Endothelial cell (in vitro differentiated cells): ENCODE measurements around the gene GABRB3. TPM values are rescaled to one million over a fixed set of nuclear protein-coding genes. Genes with fewer than 3 reads are reported as not detected.

Source experiments
- DNase-seq: peaks from one replicate; pipeline ENCODE4 v3.0.0; 2021; ENCODE audit warnings: low spot score
- H3K27ac Mint-ChIP-seq: one replicate; pipeline ENCODE4 v1.8.0; 2021; ENCODE audit warnings: mixed read lengths, inconsistent platforms; ENCODE audit not compliant: unreplicated experiment
- H3K27me3 Mint-ChIP-seq: one replicate; pipeline ENCODE4 v1.8.0; 2021; ENCODE audit warnings: mild to moderate bottlenecking, moderate library complexity, mixed read lengths, inconsistent platforms; ENCODE audit not compliant: unreplicated experiment
- H3K36me3 Mint-ChIP-seq: one replicate; pipeline ENCODE4 v1.8.0; 2021; ENCODE audit warnings: mild to moderate bottlenecking, low read depth, mixed read lengths, inconsistent platforms; ENCODE audit not compliant: unreplicated experiment
- H3K4me1 Mint-ChIP-seq: one replicate; pipeline ENCODE4 v1.8.0; 2021; ENCODE audit warnings: mild to moderate bottlenecking, mixed read lengths, inconsistent platforms; ENCODE audit not compliant: unreplicated experiment
- H3K4me3 Mint-ChIP-seq: one replicate; pipeline ENCODE4 v1.8.0; 2021; ENCODE audit warnings: mild to moderate bottlenecking, mixed read lengths, inconsistent platforms; ENCODE audit not compliant: unreplicated experiment
- H3K9me3 Mint-ChIP-seq: one replicate; pipeline ENCODE4 v1.8.0; 2021; ENCODE audit warnings: mixed read lengths, inconsistent platforms; ENCODE audit not compliant: unreplicated experiment
- CTCF ChIP-seq: fragments of 200-600 bp; sonication (generic); IDR thresholded peaks from one replicate; pipeline ENCODE4 v1.5.0; 2021; ENCODE audit warnings: antibody characterized with exemption; ENCODE audit not compliant: unreplicated experiment
- total RNA-seq: library from RNA; stranded (reverse); fragmentation: NEBNext Ultra II Directional; extraction: Animal tissue kit (Norgen Biotek cat#: 25700); gene quantifications from one replicate; pipeline ENCODE4 v1.2.1, GENCODE V29; 2021; ENCODE audit not compliant: unreplicated experiment

GABRB3 gene
- total RNA-seq, 1 donor from 2014 or later: 4.4 TPM

GRCh38 chr15:26686547-26687187, 86.2 kb downstream of the GABRB3 start:
- Mint-ChIP-seq H3K36me3 (no peaks in the 10 kb centered on the region), H3K27me3 (peaks cover 3% of the 10 kb centered on the region), H3K4me3 (no peak overlapping the region), H3K27ac (no peak overlapping the region), H3K4me1 (no peaks in the 10 kb centered on the region), H3K9me3 (no peaks in the 10 kb centered on the region)
- DNase-seq: no peak
- TF ChIP-seq CTCF: no peak

- Mint-ChIP-seq H3K9me3 (no peaks in the 10 kb centered on the region), H3K27ac (no peak overlapping the region), H3K36me3 (no peaks in the 10 kb centered on the region), H3K27me3 (peaks cover 1% of the 10 kb centered on the region), H3K4me1 (peaks cover 6% of the 10 kb centered on the region), H3K4me3 (no peak overlapping the region)
- DNase-seq: no peak
- no peak for TF ChIP-seq CTCF
These were observed 90.2 kb downstream of the GABRB3 start for GRCh38 chr15:26682598-26683164.

- no peak for TF ChIP-seq CTCF
- peaks cover 6% of the 10 kb centered on the region for H3K4me1 Mint-ChIP-seq
- H3K4me3 Mint-ChIP-seq: no peak overlapping the region
These were observed 92.9 kb downstream of the GABRB3 start for GRCh38 chr15:26679927-26680326.

GRCh38 chr15:26676115-26676514, 96.8 kb downstream of the GABRB3 start:
- H3K9me3 Mint-ChIP-seq: no peaks in the 10 kb centered on the region
- H3K27ac Mint-ChIP-seq: no peak overlapping the region
- peaks cover 3% of the 10 kb centered on the region for H3K27me3 Mint-ChIP-seq
- TF ChIP-seq CTCF: no peak
- no peak for DNase-seq
- no peak overlapping the region for H3K4me3 Mint-ChIP-seq
- H3K36me3 Mint-ChIP-seq: no peaks in the 10 kb centered on the region
- peaks cover 12% of the 10 kb centered on the region for H3K4me1 Mint-ChIP-seq

More at GRCh38 chr15:26679927-26680326, 92.9 kb downstream of the GABRB3 start:
- Mint-ChIP-seq H3K9me3 (no peaks in the 10 kb centered on the region), H3K27me3 (peaks cover 1% of the 10 kb centered on the region), H3K27ac (no peak overlapping the region), H3K36me3 (no peaks in the 10 kb centered on the region)
- no peak for DNase-seq

GRCh38 chr15:26674467-26674866, 98.4 kb downstream of the GABRB3 start:
- H3K36me3 Mint-ChIP-seq: no peaks in the 10 kb centered on the region
- H3K9me3 Mint-ChIP-seq: no peaks in the 10 kb centered on the region
- H3K27ac Mint-ChIP-seq: no peak overlapping the region
- H3K4me3 Mint-ChIP-seq: no peak overlapping the region
- no peak for TF ChIP-seq CTCF
- DNase-seq: no peak
- peaks cover 6% of the 10 kb centered on the region for H3K4me1 Mint-ChIP-seq
- peaks cover 3% of the 10 kb centered on the region for H3K27me3 Mint-ChIP-seq
